CD8-positive, alpha-beta memory T cell (primary cell): Measurements from ENCODE around the gene PLPP1. TPM values are rescaled to one million over a fixed set of nuclear protein-coding genes. Genes with fewer than 3 reads are reported as not detected.
A peak's percentile ranks its signal among the peaks of the same experiment; 100 is the strongest.

ENCODE experiments used
- CTCF ChIA-PET: fragments of 350-600 bp; sonication (Branson Sonifier 250); formaldehyde crosslinking; loops from one replicate; lab custom pipeline; 2021; ENCODE audit warnings: antibody characterized with exemption; lab: Charles Lee
- POLR2A ChIA-PET: fragments of 350-600 bp; sonication (Branson Sonifier 250); formaldehyde crosslinking; loops from one replicate; lab custom pipeline; 2021; ENCODE audit warnings: antibody characterized with exemption; lab: Charles Lee
- DNase-seq, 5 donors: peaks; one replicate each; pipeline versions ENCODE4 v3.0.0 to v3.0.0-alpha.2; 2020 to 2022; ENCODE audit warnings: mixed read lengths in 1 of 5
- H3K27ac ChIP-seq: one replicate; pipeline ENCODE4 v1.7.0; 2013; ENCODE audit warnings: low read depth, mild to moderate bottlenecking, low read length, moderate library complexity
- H3K27me3 ChIP-seq: 2 replicates; pipeline ENCODE4 v1.7.0; 2013; ENCODE audit warnings: low read length, mild to moderate bottlenecking; ENCODE audit not compliant: insufficient read depth, poor library complexity, severe bottlenecking
- H3K36me3 ChIP-seq: 2 replicates; pipeline ENCODE4 v1.7.0; 2013; ENCODE audit warnings: mild to moderate bottlenecking, low read length, moderate library complexity; ENCODE audit not compliant: insufficient read depth
- H3K4me1 ChIP-seq: 2 replicates; pipeline ENCODE4 v1.7.0; 2013; ENCODE audit warnings: mild to moderate bottlenecking, low read length, moderate library complexity; ENCODE audit not compliant: insufficient read depth
- H3K4me3 ChIP-seq: 2 replicates; pipeline ENCODE4 v1.7.0; 2013; ENCODE audit warnings: mild to moderate bottlenecking, low read length
- H3K9me3 ChIP-seq: 2 replicates; pipeline ENCODE4 v1.7.0; 2013; ENCODE audit warnings: mild to moderate bottlenecking, low read length
- H3K27ac Mint-ChIP-seq, 8 donors: one replicate each; pipeline ENCODE4 v1.8.0; 2020 to 2021; ENCODE audit warnings: mixed read lengths in 8 of 8, mild to moderate bottlenecking in 6 of 8, inconsistent platforms in 3 of 8, moderate library complexity in 3 of 8
- H3K27me3 Mint-ChIP-seq, 2 donors: one replicate each; pipeline ENCODE4 v1.8.0; 2020 to 2021; ENCODE audit warnings: mixed read lengths in 2 of 2, mild to moderate bottlenecking in 1 of 2, moderate library complexity in 1 of 2
- H3K36me3 Mint-ChIP-seq, 3 donors: one replicate each; pipeline ENCODE4 v1.8.0; 2020 to 2021; ENCODE audit warnings: mixed read lengths in 3 of 3, inconsistent platforms in 1 of 3, mild to moderate bottlenecking in 1 of 3
- H3K4me1 Mint-ChIP-seq, 3 donors: one replicate each; pipeline ENCODE4 v1.8.0; 2020 to 2021; ENCODE audit warnings: mixed read lengths in 3 of 3, inconsistent platforms in 1 of 3, mild to moderate bottlenecking in 1 of 3
- H3K4me3 Mint-ChIP-seq, 7 donors: one replicate each; pipeline ENCODE4 v1.8.0; 2020 to 2021; ENCODE audit warnings: mixed read lengths in 7 of 7, mild to moderate bottlenecking in 6 of 7, moderate library complexity in 4 of 7, inconsistent platforms in 2 of 7
- H3K9me3 Mint-ChIP-seq, 5 donors: one replicate each; pipeline ENCODE4 v1.8.0; 2020 to 2022; ENCODE audit warnings: mixed read lengths in 5 of 5, mild to moderate bottlenecking in 3 of 5, moderate library complexity in 2 of 5, inconsistent platforms in 1 of 5
- polyA plus RNA-seq: library from polyadenylated mRNA; unstranded; fragments of 300-500 nt; fragmentation: Illumina TruSeq; gene quantifications from one replicate; pipeline ENCODE4 v1.2.3, GENCODE V29; 2021
- total RNA-seq, 2 experiments: library from RNA; stranded (reverse); gene quantifications; one replicate each; pipeline ENCODE4 v1.2.3, GENCODE V29; 2021

PLPP1 gene
- total and polyA plus RNA-seq, 3 experiments from 2014 or later: 6.7 to 15.5 (median 14.7) TPM

DNA sequence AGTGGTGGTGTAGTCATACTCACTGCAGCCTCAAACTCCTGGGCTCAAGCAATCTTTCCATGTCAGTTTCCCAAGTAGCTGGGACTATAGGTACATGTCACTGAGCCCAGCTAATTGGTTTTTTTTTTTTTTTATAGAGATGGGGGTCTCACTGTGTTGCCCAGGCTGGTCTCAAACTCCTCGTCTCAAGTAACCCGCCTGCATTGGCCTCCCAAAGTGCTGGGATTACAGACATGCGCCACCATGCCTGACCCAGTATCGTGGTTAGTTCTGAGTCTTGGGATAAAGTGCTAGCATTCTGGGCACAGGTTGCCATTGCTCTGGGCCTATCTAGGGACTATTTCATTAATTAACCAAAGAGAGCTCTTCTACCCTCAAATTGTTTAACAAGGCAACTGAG lies 108.3 kb downstream of the PLPP1 start:
- Histone ChIP-seq H3K4me1 (no peaks in the 10 kb centered on the region), H3K27me3 (no peaks in the 10 kb centered on the region), H3K36me3 (peaks cover 22% of the 10 kb centered on the region), H3K9me3 (no peaks in the 10 kb centered on the region), H3K27ac (no peak overlapping the region), H3K4me3 (no peak overlapping the region)
- H3K36me3 Mint-ChIP-seq: peaks cover 49 to 89% (median 82%) of the 10 kb centered on the region in 3 donors
- ChIA-PET CTCF (no interaction called here), POLR2A (no interaction called here)
- H3K4me1 Mint-ChIP-seq: peaks cover 0 to 3% (median 3%) of the 10 kb centered on the region in 3 donors
- no peak overlapping the region for H3K27ac Mint-ChIP-seq
- no peak overlapping the region for H3K4me3 Mint-ChIP-seq
- H3K27me3 Mint-ChIP-seq: no peaks in the 10 kb centered on the region
- no peak for DNase-seq
- peaks cover 14 to 29% (median 21%) of the 10 kb centered on the region in 5 donors for H3K9me3 Mint-ChIP-seq

DNA sequence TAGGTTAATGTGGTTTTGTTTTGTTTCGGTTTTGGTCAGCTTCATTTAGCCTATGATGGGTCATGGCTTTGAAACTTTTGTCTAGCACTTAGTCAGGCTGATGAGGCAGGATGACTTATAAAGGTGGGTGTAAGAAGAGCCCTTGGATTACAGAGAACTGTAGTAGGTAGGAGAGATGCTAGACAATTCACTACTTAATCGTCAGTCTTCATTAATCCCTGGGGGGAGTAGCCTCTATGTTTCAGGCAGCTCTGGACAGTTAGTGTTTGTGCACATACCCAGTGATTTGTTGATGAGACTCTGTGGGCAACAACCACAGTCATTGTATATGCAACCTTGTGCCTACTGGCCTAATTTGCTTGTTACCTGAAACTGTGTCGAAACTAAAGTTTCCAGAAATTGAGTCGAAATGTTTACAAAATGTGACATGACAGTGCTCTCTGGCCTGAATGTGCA lies 113.7 kb downstream of the PLPP1 start:
- POLR2A ChIA-PET: no interaction called here

DNA sequence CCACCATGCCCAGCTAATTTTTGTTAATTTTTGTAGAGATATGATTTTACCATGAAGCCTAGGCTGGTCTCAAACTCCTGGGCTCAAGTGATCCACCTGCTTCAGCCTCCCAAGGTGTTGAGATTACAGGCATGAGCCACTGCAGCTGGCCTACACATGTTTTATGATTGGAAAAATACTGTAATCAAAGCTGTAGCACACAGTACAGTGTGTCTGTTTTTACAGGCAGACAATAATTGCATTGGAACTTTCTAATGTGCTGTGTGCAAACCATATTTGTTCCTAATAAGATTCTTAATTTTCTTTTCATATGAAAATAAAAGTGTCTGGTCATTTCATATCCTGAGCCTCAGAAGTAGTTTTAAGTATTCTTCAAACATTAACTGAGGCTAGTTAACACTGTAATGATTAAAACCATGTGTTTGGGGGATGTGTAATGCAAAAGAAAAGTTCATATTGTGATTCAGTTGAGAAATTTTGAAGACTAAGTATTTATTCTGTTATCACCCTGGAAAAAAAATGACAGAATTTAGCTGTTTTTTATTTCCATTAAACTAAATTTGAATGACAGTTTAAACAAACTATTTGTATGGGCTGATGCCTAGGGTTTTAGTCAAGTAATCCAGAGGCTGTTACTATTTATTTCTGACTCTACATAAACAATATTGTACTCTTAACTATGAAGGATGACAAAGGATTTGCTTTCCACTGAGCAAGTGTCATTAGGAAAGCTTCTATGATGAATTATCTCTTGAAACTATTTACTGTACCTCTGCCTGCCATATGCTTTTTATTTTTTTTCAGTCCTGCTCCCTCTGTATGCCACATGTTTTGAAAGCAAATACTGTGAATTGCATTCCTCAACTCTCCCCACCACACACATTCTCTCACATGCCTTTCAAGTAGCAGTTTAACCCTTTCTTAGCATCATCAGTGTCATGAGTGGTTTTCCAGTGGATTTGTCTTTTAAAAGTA lies 115.5 kb downstream of the PLPP1 start:
- Mint-ChIP-seq H3K27me3 (no peaks in the 10 kb centered on the region), H3K4me1 (peaks cover 14 to 26% (median 17%) of the 10 kb centered on the region in 3 donors), H3K9me3 (no peaks in the 10 kb centered on the region), H3K4me3 (no peak overlapping the region), H3K36me3 (peaks cover 27 to 78% (median 31%) of the 10 kb centered on the region in 3 donors), H3K27ac (peak overlapping the region in 3 of 8 donors; percentile 33 to 59 (median 55))
- DNase-seq: no peak
- ChIA-PET CTCF (no interaction called here), POLR2A (no interaction called here)
- Histone ChIP-seq H3K27ac (no peak overlapping the region), H3K4me3 (no peak overlapping the region), H3K27me3 (no peaks in the 10 kb centered on the region), H3K36me3 (peaks cover 18% of the 10 kb centered on the region), H3K9me3 (no peaks in the 10 kb centered on the region), H3K4me1 (no peaks in the 10 kb centered on the region)

More for the DNA sequence above, 113.7 kb downstream of the PLPP1 start:
- Histone ChIP-seq H3K9me3 (no peaks in the 10 kb centered on the region), H3K36me3 (peaks cover 18% of the 10 kb centered on the region), H3K4me1 (no peaks in the 10 kb centered on the region), H3K4me3 (no peak overlapping the region), H3K27me3 (no peaks in the 10 kb centered on the region), H3K27ac (no peak overlapping the region)
- Mint-ChIP-seq H3K36me3 (peaks cover 35 to 83% (median 41%) of the 10 kb centered on the region in 3 donors), H3K27ac (peak overlapping the region in 4 of 8 donors; percentile 27 to 77 (median 62)), H3K9me3 (no peaks in the 10 kb centered on the region), H3K27me3 (no peaks in the 10 kb centered on the region), H3K4me3 (no peak overlapping the region), H3K4me1 (peaks cover 14 to 26% (median 17%) of the 10 kb centered on the region in 3 donors)
- CTCF ChIA-PET: no interaction called here
- no peak for DNase-seq

DNA sequence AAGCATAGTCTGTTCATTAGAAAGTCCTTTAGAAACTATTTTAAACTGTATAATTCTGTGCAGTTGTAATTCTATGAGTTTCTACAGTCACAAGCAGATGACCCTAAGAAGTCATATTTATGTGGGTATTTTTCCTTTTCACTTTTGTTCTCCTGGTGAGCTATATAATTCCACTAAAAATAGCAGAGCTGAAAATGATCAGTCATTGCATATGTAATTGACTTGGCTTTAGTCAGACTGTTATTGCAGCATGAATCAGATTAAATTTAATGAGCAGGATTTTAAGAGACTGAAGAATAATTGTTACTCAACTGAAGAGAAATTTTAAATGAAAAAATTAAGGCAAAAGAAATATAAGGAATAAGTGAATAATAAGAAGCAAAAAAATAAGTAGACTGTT lies 118.5 kb downstream of the PLPP1 start:
- Histone ChIP-seq H3K27me3 (no peaks in the 10 kb centered on the region), H3K4me3 (no peak overlapping the region), H3K36me3 (peaks cover 1% of the 10 kb centered on the region), H3K9me3 (no peaks in the 10 kb centered on the region), H3K4me1 (peaks cover 4% of the 10 kb centered on the region), H3K27ac (no peak overlapping the region)
- no peak for DNase-seq
- Mint-ChIP-seq H3K27me3 (no peaks in the 10 kb centered on the region), H3K4me3 (no peak overlapping the region), H3K27ac (no peak overlapping the region), H3K36me3 (peaks cover 10 to 71% (median 29%) of the 10 kb centered on the region in 3 donors), H3K4me1 (peaks cover 12 to 29% (median 16%) of the 10 kb centered on the region in 3 donors), H3K9me3 (no peaks in the 10 kb centered on the region)
- POLR2A ChIA-PET: no interaction called here
- CTCF ChIA-PET: no interaction called here

- H3K27me3 ChIP-seq: no peaks in the 10 kb centered on the region
- no peak overlapping the region for H3K4me3 ChIP-seq
- CTCF ChIA-PET: no interaction called here
- Mint-ChIP-seq H3K4me3 (no peak overlapping the region), H3K27ac (peak overlapping the region in 2 of 8 donors; percentile 52 to 63), H3K27me3 (no peaks in the 10 kb centered on the region), H3K9me3 (no peaks in the 10 kb centered on the region), H3K36me3 (peaks cover 9 to 69% (median 32%) of the 10 kb centered on the region in 3 donors), H3K4me1 (peaks cover 4 to 21% (median 8%) of the 10 kb centered on the region in 3 donors)
- no peak for DNase-seq
- peaks cover 5% of the 10 kb centered on the region for H3K4me1 ChIP-seq
- H3K9me3 ChIP-seq: no peaks in the 10 kb centered on the region
- no peak overlapping the region for H3K27ac ChIP-seq
- POLR2A ChIA-PET: no interaction called here
- no peaks in the 10 kb centered on the region for H3K36me3 ChIP-seq
Observed at GRCh38 chr5:55415071-55415470, 119.7 kb downstream of the PLPP1 start.

GRCh38 chr5:55413644-55414043 lies 121.1 kb downstream of the PLPP1 start:
- no peak overlapping the region for H3K4me3 Mint-ChIP-seq
- H3K9me3 Mint-ChIP-seq: no peaks in the 10 kb centered on the region
- H3K4me3 ChIP-seq: no peak overlapping the region
- H3K36me3 Mint-ChIP-seq: peaks cover 4 to 64% (median 28%) of the 10 kb centered on the region in 3 donors
- no peaks in the 10 kb centered on the region for H3K27me3 Mint-ChIP-seq
- no peak overlapping the region for H3K27ac ChIP-seq
- DNase-seq: no peak
- CTCF ChIA-PET: no interaction called here
- no peak overlapping the region for H3K27ac Mint-ChIP-seq
- no peaks in the 10 kb centered on the region for H3K27me3 ChIP-seq
- POLR2A ChIA-PET: no interaction called here
- peaks cover 5% of the 10 kb centered on the region for H3K4me1 ChIP-seq
- no peaks in the 10 kb centered on the region for H3K36me3 ChIP-seq
- no peaks in the 10 kb centered on the region for H3K9me3 ChIP-seq
- peaks cover 0 to 12% (median 2%) of the 10 kb centered on the region in 3 donors for H3K4me1 Mint-ChIP-seq

- Histone ChIP-seq H3K4me1 (peaks cover 5% of the 10 kb centered on the region), H3K27me3 (no peaks in the 10 kb centered on the region), H3K27ac (no peak overlapping the region), H3K36me3 (no peaks in the 10 kb centered on the region), H3K4me3 (no peak overlapping the region), H3K9me3 (no peaks in the 10 kb centered on the region)
- H3K27me3 Mint-ChIP-seq: no peaks in the 10 kb centered on the region
- H3K27ac Mint-ChIP-seq: no peak overlapping the region
- H3K9me3 Mint-ChIP-seq: no peaks in the 10 kb centered on the region
- peaks cover 0 to 12% (median 2%) of the 10 kb centered on the region in 3 donors for H3K4me1 Mint-ChIP-seq
- H3K36me3 Mint-ChIP-seq: peaks cover 4 to 64% (median 32%) of the 10 kb centered on the region in 3 donors
- H3K4me3 Mint-ChIP-seq: no peak overlapping the region
- CTCF ChIA-PET: no interaction called here
- POLR2A ChIA-PET: no interaction called here
- DNase-seq: peak in 1 of 5 donors; percentile 23
Observed at GRCh38 chr5:55411876-55412275, 122.9 kb downstream of the PLPP1 start.

DNA sequence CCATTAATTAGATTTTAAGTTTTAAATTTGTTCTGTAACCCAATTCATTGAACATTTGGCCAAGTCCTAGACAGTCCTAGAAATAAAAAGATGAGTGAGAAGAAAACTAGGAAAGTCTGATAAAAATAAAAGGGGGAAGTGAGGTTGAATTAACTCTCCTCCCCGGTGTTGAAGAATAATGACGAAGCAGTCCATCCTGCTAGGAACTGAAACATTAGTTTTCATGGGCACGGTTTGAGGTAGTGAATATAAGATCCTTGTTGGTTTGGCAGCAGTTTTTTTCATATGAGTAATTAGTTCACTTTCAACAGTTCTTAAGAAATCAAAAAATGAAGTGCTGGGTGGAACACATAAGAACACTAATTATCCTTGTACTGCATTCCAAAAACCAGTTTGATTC lies 123.9 kb downstream of the PLPP1 start:
- Mint-ChIP-seq H3K9me3 (no peaks in the 10 kb centered on the region), H3K36me3 (peaks cover 4 to 69% (median 32%) of the 10 kb centered on the region in 3 donors), H3K27ac (peak overlapping the region in 1 of 8 donors; percentile 47), H3K4me3 (no peak overlapping the region), H3K27me3 (no peaks in the 10 kb centered on the region), H3K4me1 (peaks cover 0 to 12% (median 2%) of the 10 kb centered on the region in 3 donors)
- DNase-seq: no peak
- Histone ChIP-seq H3K27ac (no peak overlapping the region), H3K9me3 (no peaks in the 10 kb centered on the region), H3K4me1 (peaks cover 5% of the 10 kb centered on the region), H3K4me3 (no peak overlapping the region), H3K36me3 (peaks cover 7% of the 10 kb centered on the region), H3K27me3 (no peaks in the 10 kb centered on the region)
- POLR2A ChIA-PET: no interaction called here
- CTCF ChIA-PET: no interaction called here
